HCEC 1CT (cell line): ENCODE measurements around the gene RIN2.
"Not testable (repeated sequence)": the region's sequence is repeated elsewhere in the genome, so short reads cannot be mapped to it uniquely, and the experiment has no call there.

Source experiments
- DNase-seq: peaks from one replicate; pipeline ENCODE4 v3.0.0-alpha.2; 2017

Gene RIN2

DNA sequence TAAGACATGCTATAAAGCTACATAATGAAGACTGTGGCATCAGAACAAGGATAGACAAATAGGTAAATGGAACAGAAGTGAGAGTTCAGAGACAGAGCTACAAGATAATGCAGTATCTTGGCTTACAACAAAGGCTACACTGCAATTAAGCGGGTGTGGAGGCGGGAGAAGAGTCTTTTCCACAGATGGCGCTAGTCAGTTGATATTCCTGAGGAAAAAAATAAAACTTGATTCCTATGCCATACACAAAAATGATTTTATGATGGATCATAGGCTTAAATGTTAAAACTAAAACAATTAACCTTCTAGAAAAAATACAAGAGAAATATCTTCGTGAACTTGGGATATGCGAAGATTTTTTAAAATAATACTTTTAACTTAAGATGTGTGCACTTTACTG is 31.0 kb downstream of the RIN2 start:
- no peak for DNase-seq

DNA sequence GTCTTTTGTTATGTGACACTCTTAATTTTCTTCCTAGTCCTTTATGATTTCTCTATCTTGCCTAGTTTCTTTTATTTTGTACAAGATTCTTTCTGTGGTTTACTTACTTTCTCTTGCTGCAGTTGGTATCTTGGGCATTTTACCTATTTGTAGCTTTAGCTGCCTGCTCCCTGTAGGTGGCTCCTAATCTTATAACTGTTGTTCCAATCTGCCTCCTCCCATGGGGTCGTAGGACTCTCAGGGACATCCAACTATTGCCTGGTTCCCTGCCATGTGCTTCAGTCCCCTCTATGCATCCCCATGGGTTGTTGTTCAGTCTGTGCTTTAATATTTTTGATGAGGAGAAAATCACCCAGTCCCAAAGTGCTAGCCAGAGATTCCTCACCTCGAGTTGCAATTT is 31.4 kb downstream of the RIN2 start:
- no peak for DNase-seq

DNA sequence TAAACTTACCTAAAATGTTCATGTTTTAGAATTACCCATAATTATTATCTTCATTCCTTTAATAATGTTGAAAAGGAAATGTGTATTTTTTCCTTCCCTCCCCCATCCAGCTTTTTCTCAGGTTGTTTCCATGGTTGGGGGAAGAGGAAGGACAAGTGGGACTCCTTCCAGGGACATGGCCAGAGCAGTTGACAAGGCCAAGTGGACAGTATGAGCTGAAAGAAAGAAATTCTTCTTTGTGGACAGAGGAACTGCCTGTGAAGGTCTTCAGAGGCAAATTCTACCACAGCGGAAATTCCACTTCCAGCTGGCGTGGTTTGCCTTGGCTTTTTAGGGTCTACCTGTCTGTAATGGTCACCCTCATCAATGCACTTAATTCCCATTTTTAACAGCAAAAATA is 33.8 kb downstream of the RIN2 start:
- no peak for DNase-seq

DNA sequence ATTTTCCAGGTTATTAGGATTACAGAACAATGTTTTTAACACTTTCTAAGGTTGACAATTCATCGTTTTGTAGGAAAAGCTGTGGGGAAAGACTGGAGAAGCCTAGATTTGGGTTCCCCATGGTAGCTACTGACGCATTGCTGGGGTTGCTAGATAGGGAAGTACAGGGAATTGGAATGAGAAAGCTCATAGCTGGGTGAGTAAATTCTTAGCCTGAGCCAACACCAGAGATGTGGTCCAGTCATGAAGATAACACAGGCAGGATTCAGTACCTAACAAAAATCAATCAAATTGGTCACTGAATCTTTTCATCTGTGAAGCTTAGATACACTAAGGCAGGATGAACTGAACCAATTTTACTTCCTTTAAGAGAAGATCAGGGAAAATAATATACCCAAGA is 35.7 kb downstream of the RIN2 start:
- no peak for DNase-seq

DNA sequence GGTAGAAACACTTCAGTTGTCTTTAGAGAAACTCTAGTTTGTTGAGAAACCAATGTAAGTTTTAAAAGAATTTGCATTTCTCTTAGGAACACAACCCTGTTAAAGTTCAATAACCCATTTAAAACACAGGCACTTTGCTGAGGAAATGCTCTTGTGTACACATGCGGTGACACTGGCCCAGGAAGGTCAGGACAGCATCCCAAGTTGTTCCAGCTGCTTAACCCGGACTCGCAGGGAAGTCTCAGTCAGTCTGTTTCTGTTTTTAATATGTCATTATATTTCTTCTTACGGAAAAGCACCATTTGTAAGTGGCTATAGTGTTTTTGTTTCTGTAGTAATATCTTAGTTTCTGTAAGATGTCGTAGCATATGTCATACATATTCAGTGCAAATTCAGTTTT is 36.9 kb downstream of the RIN2 start:
- DNase-seq, result no peak

DNA sequence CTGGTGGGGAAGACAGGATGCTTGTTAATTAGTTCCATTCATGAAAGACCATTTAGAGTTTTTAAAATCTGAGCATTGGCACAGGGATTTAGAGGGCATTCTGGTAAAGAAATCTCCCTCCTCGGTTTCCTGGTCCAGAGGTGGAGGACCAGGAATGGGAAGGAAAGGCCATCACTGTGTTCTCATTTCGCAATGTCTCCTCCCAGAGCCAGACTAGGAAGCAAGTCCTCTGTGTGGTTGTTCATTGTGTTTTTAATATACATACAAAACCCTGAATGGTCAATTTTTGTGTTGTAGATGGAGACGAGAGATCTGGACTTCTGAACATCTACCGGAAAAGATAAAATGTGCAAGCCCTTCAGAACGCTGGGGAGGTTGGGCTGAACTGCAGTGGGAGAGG is 41.3 kb downstream of the RIN2 start:
- no peak for DNase-seq

DNA sequence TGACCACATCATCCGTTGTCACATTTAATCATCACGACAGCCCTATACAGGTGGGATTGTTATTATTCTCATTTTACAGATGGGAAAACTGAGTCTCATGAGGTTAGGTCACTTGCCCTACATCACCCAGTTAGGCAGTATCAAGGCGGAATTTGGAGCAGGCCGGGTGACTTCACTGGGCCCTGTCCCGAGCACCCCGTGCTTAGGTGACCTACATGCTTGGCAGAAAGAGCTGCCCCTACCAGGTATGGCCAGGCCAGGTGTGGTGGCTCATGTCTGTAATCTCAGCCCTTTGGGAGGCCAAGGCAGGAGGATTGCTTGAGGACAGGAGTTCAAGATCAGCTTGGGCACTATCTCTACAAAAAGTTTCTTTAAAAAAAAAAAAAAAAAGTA is 44.0 kb downstream of the RIN2 start:
- DNase-seq, result no peak

DNA sequence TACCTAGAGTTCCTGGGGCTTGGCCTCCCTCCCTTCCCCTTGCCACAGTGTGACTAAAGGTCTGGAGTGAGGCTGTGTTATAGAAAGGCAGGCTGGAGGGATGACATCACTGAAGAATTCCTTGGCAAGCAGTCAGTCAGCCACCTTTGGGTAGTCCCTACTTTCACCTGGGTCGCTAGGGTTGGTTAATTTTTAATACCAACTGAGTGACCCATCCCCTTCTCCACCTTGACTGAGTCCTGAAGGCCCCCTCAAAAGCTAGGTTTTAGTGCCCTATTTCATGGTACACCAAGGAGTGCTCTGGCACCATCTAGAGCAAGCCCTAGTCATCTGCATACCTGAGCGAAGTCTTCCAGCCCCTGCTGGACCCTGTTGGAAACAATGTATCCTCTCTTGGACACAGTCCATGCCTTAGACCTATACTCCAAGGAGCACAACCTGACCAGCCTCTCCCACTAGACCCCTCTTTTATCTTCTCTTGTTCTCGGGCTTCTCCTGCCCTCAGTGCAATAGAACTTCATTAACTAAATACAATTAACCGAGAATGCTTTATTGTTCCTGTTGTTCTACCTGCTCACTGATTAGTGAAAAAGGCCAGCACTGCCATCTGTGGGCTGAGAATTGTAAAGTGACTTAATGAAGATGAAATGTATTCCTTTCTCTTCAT is 44.6 kb downstream of the RIN2 start:
- no peak for DNase-seq

DNA sequence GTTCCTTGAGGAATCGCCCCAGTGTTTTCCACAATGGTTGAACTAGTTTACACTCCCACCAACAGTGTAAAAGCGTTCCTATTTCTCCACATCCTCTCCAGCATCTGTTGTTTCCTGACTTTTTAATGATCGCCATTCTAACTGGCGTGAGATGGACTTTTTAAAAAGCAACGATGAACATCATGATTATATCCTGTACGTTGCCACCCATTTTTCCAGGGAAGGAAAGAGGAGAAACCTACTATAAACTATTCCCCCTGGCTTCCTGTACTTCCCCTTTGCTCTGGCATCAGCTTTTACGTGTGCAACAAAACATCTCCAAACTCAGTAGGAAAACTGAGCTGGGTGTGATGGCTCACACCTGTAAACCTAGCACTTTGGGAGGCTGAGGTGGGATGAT is 48.2 kb downstream of the RIN2 start:
- DNase-seq, result not testable (repeated sequence)

DNA sequence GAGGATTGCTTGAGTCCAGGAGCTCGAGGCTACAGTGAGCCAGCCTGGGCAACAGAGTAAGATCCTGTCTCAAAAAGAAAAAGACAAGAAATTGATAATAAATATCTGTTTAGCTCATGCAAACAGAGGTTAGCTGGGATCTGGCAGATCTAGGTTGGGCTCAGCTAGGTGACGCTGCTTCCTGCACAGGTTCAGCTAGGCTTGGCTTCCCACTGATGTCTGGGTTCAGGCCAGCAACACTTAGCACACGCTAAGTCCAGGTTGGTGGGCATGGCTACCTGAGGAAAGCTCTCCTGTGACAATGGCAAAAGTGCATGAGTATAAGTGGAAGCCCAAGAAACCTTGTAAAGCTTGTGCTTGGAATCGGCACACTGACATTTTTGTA is 48.7 kb downstream of the RIN2 start:
- DNase-seq, result no peak

DNA sequence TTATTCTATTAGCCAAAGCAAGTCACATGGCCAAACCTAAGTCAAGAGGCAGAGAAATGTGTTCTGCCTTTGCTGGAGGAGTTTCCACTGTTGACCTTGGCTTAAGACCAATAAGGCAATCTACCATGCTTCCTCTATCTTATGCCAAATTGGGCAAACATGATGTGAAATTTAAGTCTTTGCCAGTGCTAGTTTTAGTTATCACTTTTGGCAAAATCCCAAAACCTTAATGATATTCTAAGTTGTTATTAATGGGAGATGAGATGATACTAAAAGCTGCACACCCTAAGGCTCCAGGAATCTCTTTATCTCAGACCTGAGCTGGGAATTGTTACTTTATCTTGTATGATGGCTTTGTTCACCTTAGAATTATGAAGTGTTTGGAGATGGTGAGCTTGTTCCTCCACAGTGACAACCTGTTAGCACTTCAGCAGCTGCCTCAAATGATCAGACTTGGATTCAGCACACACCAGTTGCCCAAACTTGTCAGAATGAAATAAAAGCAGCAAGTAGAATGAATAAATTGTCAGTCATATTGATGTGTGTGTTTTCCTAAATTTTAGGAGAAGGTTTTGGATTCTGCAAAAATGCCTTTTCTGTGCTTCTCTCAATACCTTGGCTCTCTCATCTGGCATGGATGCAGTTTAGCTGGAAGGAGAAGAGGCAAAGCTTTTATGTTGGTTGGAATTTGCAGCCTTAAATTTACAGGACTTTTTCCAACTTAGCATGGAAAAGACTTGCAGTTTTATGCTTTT is 49.3 kb downstream of the RIN2 start:
- DNase-seq, result no peak
